CD4-positive, alpha-beta T cell treated with Interleukin-15 for 4 hours (primary cell): ENCODE data around the gene SERPIND1.

Experiments used
- DNase-seq: peaks from one replicate; pipeline ENCODE4 v3.0.0-alpha.2; 2020; ENCODE audit warnings: low spot score

Gene SERPIND1

DNA sequence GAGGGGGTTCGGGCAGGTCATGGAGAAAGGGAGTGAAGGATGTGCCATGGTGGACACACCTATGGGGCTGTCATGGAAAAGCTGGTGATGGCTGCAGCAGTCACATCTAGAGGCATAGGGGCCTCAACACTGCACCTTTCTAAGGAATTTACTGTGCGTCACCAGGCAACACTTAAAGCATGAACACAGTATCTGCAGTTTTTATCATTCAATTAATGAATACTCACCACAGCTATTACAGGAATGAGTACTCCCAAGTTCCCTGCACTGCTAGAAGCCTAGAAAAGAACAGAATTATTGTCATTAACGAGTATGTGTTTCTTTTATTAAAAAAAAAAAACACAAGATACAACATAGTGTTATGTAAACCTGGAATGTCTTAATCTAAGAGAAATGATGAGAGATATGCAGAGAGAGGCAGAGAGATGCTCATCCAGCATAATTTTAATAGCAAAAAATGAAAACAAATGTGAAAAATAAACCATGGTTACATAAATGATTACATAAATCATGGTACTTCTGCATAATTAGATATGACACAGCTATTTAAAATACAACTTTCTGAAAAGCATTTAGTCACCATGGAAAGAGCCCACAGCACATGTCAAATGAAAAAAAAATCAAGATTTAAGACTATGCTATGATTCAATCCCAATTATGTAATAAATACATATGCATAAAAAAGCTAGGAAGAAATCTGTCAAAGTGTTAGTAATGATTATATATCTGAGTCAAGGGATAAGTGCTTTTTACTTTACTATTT, 19.2 kb downstream of the SERPIND1 start:
- no peak for DNase-seq

DNA sequence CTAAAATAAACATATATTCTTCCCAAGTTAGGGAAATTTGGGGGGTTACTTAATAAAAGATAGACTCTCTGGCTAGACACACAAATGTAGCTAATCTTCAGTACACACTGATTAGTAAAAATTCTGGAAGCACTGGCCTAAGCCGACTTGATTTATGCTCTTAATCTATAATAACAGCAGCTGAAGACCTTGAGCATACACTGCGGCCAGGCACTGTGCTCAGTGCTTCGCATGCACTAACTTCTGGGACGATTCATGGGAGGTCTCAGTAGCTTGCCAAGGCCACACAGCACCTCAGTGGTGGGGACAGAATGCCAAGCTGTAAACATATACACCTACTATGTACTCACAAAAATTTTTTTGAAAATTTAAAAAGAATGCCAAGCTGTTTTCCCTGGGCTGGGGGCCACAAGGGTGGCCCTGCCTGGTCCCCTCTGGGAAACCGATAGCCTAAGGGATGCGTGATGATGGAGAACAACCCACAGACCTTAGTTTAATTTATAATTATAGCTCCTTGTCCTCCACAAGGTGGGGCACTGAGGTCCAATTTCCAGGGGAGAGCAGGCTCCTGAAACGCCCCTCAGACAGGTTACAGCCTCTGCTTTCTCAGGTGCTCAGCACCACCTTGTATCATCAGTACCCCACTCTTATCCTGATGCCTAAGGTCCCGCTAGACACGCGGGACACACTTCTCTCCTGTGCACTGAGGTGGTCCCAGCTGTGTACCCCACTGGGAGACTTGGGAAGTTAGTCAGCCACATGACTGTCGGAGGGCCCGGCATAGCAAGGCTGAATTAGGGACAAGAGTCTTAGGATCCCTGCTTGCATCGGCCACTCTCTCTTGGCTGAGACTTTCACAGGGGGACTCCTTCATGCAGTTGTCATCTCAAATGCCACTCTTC, 20.1 kb downstream of the SERPIND1 start:
- DNase-seq: no peak

DNA sequence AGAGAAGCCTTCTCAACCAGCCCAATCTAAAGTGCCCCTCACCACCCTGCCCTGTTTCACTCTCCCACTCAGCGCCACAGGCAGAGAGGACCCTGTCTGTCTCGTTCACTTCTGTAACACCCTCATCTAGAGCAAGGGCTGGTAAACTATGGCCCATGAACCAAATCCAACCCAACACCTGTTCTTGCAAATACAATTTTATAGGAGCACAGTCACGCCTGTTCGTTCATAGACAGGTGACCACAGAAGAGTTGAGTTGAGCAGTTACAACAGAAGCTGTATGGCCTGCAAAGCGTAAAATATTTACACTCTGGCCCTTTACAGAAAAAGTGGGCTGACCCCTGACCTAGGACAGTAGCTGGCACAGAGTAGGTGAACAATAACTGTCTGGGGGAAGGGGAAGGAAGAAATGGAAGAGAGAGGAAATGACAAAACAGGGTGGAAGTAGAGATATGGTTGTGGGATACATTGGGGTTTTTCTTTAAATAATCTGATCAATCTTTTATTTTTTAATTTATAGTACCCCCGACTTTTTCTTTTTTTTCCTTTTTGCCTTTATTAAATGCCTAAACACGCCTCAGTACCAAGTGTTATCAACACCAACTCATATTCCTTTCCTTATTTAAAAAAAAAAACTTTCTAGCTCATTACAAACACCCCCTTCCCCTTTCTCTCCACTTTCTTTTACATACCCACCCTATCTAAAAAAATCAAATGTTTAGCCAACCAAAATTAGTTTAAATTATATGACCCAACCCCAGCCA, 20.9 kb downstream of the SERPIND1 start:
- DNase-seq: no peak

DNA sequence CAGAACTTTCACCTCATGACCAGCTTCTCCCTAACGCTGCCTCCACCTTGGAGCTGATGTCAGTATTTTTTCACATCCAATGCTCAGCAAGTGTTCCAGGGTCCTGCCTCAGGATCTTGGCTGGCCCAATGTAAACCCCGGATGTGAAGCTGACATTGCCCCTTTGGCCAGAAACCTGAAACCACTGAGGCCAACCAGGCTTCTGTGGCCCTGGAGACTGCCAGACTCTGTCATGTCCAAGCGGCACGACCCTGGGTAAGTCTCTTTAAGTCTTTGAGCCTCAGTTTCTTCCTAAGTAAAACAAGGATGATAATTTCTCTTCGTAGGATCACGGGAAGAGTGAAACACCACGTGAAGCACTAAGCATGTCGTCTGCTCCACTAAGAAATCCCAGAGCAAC, 22.8 kb downstream of the SERPIND1 start:
- DNase-seq: no peak

GRCh38 chr22:20798218-20798617, 24.3 kb downstream of the SERPIND1 start:
- DNase-seq: no peak

- DNase-seq: no peak
Observed at GRCh38 chr22:20798974-20799373, 25.1 kb downstream of the SERPIND1 start.

- DNase-seq: no peak
Observed at GRCh38 chr22:20799449-20799848, 25.5 kb downstream of the SERPIND1 start.

- no peak for DNase-seq
Observed at GRCh38 chr22:20802452-20802851, 28.5 kb downstream of the SERPIND1 start.

- no peak for DNase-seq
Observed at GRCh38 chr22:20802922-20803553, 29.1 kb downstream of the SERPIND1 start.

DNA sequence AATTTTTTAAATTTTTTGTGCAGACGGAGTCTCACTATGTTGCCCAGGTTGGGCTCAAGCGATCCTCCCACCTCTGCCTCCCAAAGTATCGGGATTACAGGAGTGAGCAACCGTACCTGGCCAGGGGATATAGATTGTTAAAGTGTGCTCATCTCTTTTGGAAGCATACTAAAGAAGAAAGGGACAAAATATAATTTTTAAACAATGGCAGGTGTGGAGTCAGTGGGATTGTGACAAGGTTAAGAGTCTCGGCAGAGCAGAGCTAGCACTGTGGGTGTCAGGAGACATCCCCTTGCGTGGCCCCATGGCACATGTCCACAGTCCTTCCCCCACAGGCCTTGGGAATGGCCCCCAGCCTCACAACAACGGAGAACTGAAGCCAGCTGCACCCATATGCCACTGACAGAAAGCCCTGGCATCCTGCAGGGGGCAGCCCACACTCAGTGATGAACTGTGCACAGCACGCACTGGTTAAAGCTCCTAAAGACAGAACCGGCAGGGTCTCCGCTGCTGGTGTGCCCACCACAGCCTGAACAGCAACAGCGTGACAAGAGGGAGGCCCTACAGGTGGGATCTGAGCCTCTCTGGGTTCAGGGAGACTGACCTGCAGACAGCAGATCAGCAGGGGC, 29.9 kb downstream of the SERPIND1 start:
- DNase-seq: peak; percentile 13

- no peak for DNase-seq
Observed at GRCh38 chr22:20804650-20805049, 30.7 kb downstream of the SERPIND1 start.

GRCh38 chr22:20805972-20806471, 32.1 kb downstream of the SERPIND1 start:
- DNase-seq: no peak

DNA sequence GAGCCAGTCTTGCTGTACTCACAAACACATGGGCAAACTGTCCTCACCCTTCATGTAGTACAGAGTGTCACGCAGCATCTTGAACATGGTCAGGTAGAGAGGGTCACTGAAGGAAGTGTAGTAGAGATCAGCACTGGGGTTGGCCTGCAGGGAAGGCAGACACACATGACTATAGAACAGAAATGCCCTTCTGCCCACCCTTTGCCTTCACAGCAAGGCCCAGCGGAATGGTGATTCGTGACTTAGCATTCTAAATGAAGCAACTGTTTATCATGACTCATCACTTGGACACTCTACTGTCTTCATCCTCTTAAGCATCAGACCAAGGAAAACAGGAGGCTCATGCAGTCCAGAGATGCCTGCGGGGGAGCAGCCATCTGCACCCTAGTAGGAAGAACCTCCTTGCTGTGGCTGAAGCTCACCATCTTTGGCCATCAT, 33.4 kb downstream of the SERPIND1 start:
- no peak for DNase-seq

DNA sequence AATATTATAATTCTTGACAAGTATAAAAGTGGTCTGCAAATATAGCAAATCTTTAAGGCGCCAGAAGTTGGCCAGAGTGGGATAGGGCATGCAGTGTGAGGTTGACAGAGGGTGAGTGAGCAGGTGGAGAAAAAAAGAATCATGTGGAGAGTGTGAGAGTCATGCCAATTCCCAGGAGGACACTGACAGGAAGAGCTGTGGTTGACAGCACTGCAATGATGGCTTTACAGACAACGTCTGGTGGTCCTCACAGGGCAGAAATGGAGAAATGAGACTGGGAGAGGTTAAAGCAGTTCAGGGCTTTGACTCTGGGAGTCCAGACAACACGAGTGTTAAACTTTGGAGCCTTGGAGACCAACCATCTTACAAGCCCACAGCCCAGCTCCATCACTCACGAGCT, 34.9 kb downstream of the SERPIND1 start:
- no peak for DNase-seq

- DNase-seq: no peak
Observed at GRCh38 chr22:20809538-20810185, 35.7 kb downstream of the SERPIND1 start.

DNA sequence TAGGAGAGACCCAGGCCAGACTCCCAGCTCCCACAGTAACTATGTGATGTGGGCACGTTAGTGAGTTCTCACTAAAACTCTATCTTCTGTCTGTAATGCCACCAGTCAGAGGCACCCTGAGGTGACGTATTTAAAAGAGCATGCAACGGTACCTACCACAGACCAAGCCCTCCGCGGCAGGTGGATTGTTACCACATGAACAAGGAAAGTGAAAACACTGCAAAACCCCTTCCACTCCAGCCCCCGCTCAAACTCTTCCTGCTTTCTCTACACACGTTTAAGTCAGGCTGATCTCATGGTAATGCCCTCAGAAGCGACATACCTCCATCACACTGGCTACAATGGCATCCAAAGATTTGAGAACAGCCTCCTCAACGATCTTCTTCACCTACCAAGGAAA, 36.7 kb downstream of the SERPIND1 start:
- DNase-seq: no peak

DNA sequence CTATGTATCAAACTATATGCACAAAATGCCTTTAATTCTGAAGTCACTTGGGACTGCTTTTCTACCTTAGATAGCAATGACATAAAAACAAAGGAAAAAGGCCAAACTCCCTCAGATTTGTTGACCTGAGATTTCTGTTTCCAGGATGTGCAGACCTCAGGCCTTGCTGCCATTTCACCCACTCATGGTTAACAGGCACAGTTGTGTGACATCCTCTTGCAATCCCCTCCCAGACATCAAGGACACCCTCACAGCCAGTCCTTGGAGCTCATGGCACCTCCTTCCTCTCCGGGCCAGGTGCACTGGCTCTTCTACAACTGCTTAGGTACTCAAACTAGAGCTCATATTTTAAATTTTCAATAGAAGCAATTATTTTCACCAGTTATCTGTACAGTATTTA, 37.3 kb downstream of the SERPIND1 start:
- DNase-seq: no peak

DNA sequence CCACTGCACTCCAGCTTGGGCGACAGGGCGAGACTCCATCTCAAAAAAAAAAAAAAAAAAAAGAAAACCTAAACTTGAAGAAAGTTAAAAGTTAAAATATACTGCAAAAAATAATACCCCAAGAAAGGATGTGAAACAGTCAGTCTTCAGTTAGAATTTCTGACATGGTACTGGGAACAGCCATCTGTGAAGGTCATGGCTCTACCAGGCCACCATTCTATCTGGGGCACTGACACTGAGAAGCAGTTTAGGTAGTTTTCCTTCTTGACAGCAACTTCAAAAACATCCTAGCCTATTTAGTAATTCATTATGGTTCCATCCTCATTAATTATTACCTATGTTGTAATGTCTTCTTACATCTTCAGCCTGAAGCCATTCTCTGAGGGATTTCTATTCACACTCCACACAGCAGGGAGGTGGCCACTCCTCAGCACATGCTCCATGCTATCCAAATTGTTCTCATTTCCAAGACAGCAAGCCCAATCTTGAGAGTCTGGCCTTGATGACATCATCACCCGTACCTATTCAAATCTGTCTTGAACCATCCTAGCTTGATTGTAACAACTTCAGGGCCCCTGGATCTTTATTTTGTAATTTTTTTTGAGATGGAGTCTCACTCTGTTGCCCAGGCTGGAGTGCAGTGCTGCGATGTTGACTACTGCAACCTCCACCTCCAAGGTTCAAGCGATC, 38.2 kb downstream of the SERPIND1 start:
- DNase-seq: no peak

- no peak for DNase-seq
Observed at GRCh38 chr22:20813056-20813455, 39.1 kb downstream of the SERPIND1 start.

- no peak for DNase-seq
Observed at GRCh38 chr22:20814221-20814808, 40.4 kb downstream of the SERPIND1 start.
